Neutrophil (primary cell): ENCODE results near the gene INSC.

Experiments used
- H3K27ac ChIP-seq: fragments of 200-600 bp; sonication (generic); 2 replicates; pipeline ENCODE4 v1.5.1; 2016; ENCODE audit warnings: mild to moderate bottlenecking, moderate library complexity
- H3K27me3 ChIP-seq: fragments of 200-600 bp; sonication (generic); 2 replicates; pipeline ENCODE4 v1.6.0; 2016; ENCODE audit warnings: mild to moderate bottlenecking
- H3K36me3 ChIP-seq: fragments of 200-600 bp; sonication (generic); 2 replicates; pipeline ENCODE4 v1.5.1; 2017
- H3K4me1 ChIP-seq, 2 experiments: fragments of 200-600 bp in 1 of 2; sonication (generic) in 1 of 2; 1 replicate in 1 of 2; 2 replicates in 1 of 2; pipeline versions ENCODE4 v1.5.1 to v1.6.1; 2013 to 2016; ENCODE audit warnings: low read depth in 1 of 2, low read length in 1 of 2, mild to moderate bottlenecking in 1 of 2, moderate library complexity in 1 of 2; ENCODE audit not compliant: control insufficient read depth in 1 of 2, insufficient read depth in 1 of 2
- H3K4me3 ChIP-seq, 2 experiments: fragments of 200-600 bp in 1 of 2; sonication (generic) in 1 of 2; 1 replicate in 1 of 2; 2 replicates in 1 of 2; pipeline ENCODE4 v1.5.1; 2013 to 2016; ENCODE audit warnings: low read depth in 1 of 2, low read length in 1 of 2, mild to moderate bottlenecking in 1 of 2, moderate library complexity in 1 of 2
- H3K9me3 ChIP-seq: fragments of 200-600 bp; sonication (generic); 2 replicates; pipeline ENCODE4 v1.5.1; 2016
- CTCF ChIP-seq: fragments of 200-600 bp; sonication (generic); IDR thresholded peaks from 2 replicates; pipeline ENCODE4 v1.5.1; 2016; ENCODE audit warnings: antibody characterized with exemption

Gene INSC

GRCh38 chr11:15074206-15075161, 40.2 kb upstream of the INSC start:
- H3K4me3 ChIP-seq, result no peak overlapping the region

GRCh38 chr11:15075162-15075526, 39.6 kb upstream of the INSC start:
- Histone ChIP-seq H3K4me3 (no peak overlapping the region), H3K4me1 (peaks cover 11 to 12% of the 10 kb centered on the region in 2 experiments), H3K27ac (no peak overlapping the region), H3K9me3 (no peaks in the 10 kb centered on the region), H3K36me3 (no peaks in the 10 kb centered on the region), H3K27me3 (peaks cover 86% of the 10 kb centered on the region)
- no peak for TF ChIP-seq CTCF

More at GRCh38 chr11:15074206-15075161, 40.2 kb upstream of the INSC start:
- H3K36me3 ChIP-seq, result no peaks in the 10 kb centered on the region
- H3K27ac ChIP-seq, result no peak overlapping the region
- peaks cover 80% of the 10 kb centered on the region for H3K27me3 ChIP-seq
- H3K4me1 ChIP-seq, result peaks cover 11 to 12% of the 10 kb centered on the region in 2 experiments
- H3K9me3 ChIP-seq, result no peaks in the 10 kb centered on the region
- TF ChIP-seq CTCF, result no peak

GRCh38 chr11:15091175-15091574, 23.5 kb upstream of the INSC start:
- no peaks in the 10 kb centered on the region for H3K27me3 ChIP-seq
- no peak overlapping the region for H3K27ac ChIP-seq
- no peaks in the 10 kb centered on the region for H3K4me1 ChIP-seq
- no peaks in the 10 kb centered on the region for H3K9me3 ChIP-seq
- H3K36me3 ChIP-seq, result no peaks in the 10 kb centered on the region
- no peak overlapping the region for H3K4me3 ChIP-seq
- no peak for TF ChIP-seq CTCF

GRCh38 chr11:15091625-15092024, 23.1 kb upstream of the INSC start:
- Histone ChIP-seq H3K4me1 (no peaks in the 10 kb centered on the region), H3K27me3 (no peaks in the 10 kb centered on the region), H3K27ac (no peak overlapping the region), H3K9me3 (no peaks in the 10 kb centered on the region), H3K4me3 (no peak overlapping the region), H3K36me3 (no peaks in the 10 kb centered on the region)
- TF ChIP-seq CTCF, result no peak

GRCh38 chr11:15093432-15093831, 21.3 kb upstream of the INSC start:
- H3K27me3 ChIP-seq, result peaks cover 6% of the 10 kb centered on the region
- H3K4me1 ChIP-seq, result no peaks in the 10 kb centered on the region
- no peaks in the 10 kb centered on the region for H3K36me3 ChIP-seq
- TF ChIP-seq CTCF, result no peak
- no peaks in the 10 kb centered on the region for H3K9me3 ChIP-seq
- H3K4me3 ChIP-seq, result no peak overlapping the region
- H3K27ac ChIP-seq, result no peak overlapping the region
